Lower leg skin (tissue), 3 donors: ENCODE measurements around the gene TRAF3.

Experiments
- CTCF ChIP-seq, 3 donors: fragments of 450-650 bp; IDR thresholded peaks; one replicate each; pipeline ENCODE4 v1.5.1; 2016; ENCODE audit warnings: antibody characterized with exemption in 3 of 3, mild to moderate bottlenecking in 3 of 3, moderate library complexity in 2 of 3
- POLR2A ChIP-seq, 2 donors: fragments of 450-650 bp; IDR thresholded peaks; one replicate each; pipeline ENCODE4 v1.6.1; 2016 to 2017; ENCODE audit warnings: antibody characterized with exemption in 2 of 2, mild to moderate bottlenecking in 1 of 2, moderate library complexity in 1 of 2

- TF ChIP-seq CTCF (IDR thresholded peaks at IDR 0.05) (no peak), POLR2A (IDR thresholded peaks at IDR 0.05) (no peak)
These were observed 124.8 kb downstream of the TRAF3 start for GRCh38 chr14:102902086-102902485.
